IPS-18a (cell line): Measurements from ENCODE around the gene SLC27A5.
"Not testable (repeated sequence)": the region's sequence is repeated elsewhere in the genome, so short reads cannot be mapped to it uniquely, and the experiment has no call there.

Experiments
- H3K27ac ChIP-seq: one replicate; pipeline ENCODE4 v1.5.1; 2013; ENCODE audit warnings: low read length
- H3K27me3 ChIP-seq: one replicate; pipeline ENCODE4 v1.6.1; 2013; ENCODE audit warnings: mild to moderate bottlenecking, low read length; ENCODE audit not compliant: control insufficient read depth, insufficient read depth
- H3K36me3 ChIP-seq: one replicate; pipeline ENCODE4 v1.6.1; 2013; ENCODE audit warnings: low read depth, low read length; ENCODE audit not compliant: control insufficient read depth
- H3K4me1 ChIP-seq: one replicate; pipeline ENCODE4 v1.6.1; 2013; ENCODE audit warnings: low read depth, low read length; ENCODE audit not compliant: control insufficient read depth
- H3K4me3 ChIP-seq: one replicate; pipeline ENCODE4 v1.5.1; 2013; ENCODE audit warnings: low read length
- H3K9ac ChIP-seq: one replicate; pipeline ENCODE4 v1.6.1; 2013; ENCODE audit warnings: mild to moderate bottlenecking, low read length, moderate library complexity
- H3K9me3 ChIP-seq: one replicate; pipeline ENCODE4 v1.6.1; 2013; ENCODE audit warnings: low read depth, low read length; ENCODE audit not compliant: control insufficient read depth

SLC27A5 gene

DNA sequence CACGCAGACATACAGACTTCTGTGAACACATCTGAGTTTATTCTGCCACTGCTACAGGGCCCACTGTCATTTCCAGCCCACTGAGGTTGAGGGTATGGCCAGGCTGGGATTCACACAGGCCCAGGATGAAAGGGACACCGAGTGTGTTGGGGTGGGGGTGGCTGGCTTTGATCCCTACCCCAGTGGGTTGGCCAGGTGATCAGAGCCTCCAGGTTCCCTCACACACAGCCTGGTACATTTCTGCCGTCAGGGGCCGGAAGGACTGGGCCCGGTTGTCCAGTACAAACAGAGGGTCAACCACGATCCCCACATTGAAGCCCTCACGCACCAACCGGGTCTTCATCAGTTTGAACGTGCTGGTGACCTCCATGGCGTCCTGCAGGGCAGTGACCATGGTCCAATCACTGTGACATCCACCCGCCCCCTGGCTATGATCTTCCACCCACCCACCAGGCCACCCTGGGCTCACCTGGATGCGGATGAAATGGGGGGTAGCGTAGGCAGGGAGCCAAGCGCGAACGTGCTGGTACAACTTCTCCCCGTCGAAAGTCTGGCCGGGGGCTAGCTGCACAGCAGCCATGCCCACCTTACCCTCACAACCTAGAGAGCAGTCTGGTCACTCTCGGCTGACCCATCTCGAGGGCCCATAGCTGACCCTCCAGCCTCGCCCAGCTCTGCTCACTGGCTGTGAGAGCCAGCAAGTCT is 13.3 kb downstream of the SLC27A5 start:
- Histone ChIP-seq H3K27me3 (no peaks in the 10 kb centered on the region), H3K9ac (peak overlapping the region; percentile 61), H3K4me1 (no peaks in the 10 kb centered on the region), H3K27ac (no peak overlapping the region), H3K9me3 (no peaks in the 10 kb centered on the region), H3K36me3 (no peaks in the 10 kb centered on the region), H3K4me3 (peak overlapping the region; percentile 93)

DNA sequence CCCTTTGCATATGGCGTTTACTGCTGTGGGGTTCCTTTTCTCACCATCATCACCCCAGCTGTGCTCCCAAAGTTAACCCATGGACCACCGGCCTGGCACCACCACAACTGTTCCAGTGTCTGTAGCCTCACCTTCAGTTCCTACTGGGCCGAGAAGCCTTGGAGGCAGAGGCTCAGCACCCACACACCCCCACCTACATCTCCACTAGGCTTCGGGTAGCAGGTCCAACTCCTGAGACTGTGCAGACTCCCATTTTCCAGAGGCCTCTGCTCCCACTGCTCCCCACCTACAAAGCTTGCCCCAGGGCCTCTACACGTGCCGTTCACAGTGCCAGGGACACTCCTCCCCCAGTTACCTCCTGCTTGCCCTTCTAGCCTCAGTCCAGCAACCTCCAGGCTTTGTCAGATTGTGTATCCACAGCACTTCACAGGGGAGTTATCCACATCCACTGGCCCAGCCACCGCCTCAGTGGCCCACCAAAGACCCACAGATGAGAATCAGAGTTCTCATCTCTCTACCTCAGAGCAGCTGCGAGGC is 14.1 kb downstream of the SLC27A5 start:
- H3K9me3 ChIP-seq = no peaks in the 10 kb centered on the region
- H3K27ac ChIP-seq = no peak overlapping the region
- no peaks in the 10 kb centered on the region for H3K4me1 ChIP-seq
- no peak overlapping the region for H3K4me3 ChIP-seq
- no peak overlapping the region for H3K9ac ChIP-seq
- no peaks in the 10 kb centered on the region for H3K36me3 ChIP-seq
- H3K27me3 ChIP-seq = no peaks in the 10 kb centered on the region

DNA sequence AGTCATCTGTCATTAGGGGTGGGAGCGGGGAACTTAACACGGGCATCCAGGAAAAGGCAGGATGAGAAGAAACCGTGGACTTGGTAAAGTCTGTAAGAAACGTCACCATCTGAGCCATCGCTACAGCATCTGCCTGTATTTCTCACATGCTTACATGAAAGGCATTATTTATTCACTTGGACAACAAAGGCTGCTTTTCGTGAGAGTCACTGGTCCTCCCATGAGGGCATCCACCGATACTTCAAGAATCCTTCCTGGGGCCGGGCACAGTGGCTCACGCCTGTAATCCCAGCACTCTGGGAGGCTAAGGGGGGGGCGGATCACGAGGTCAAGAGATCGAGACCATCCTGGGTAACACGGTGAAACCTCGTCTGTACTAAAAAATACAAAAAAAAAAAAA is 19.5 kb downstream of the SLC27A5 start:
- H3K9ac ChIP-seq = no peak overlapping the region
- H3K27me3 ChIP-seq = no peaks in the 10 kb centered on the region
- no peaks in the 10 kb centered on the region for H3K4me1 ChIP-seq
- no peak overlapping the region for H3K4me3 ChIP-seq
- H3K27ac ChIP-seq = no peak overlapping the region
- H3K36me3 ChIP-seq = no peaks in the 10 kb centered on the region
- H3K9me3 ChIP-seq = no peaks in the 10 kb centered on the region

DNA sequence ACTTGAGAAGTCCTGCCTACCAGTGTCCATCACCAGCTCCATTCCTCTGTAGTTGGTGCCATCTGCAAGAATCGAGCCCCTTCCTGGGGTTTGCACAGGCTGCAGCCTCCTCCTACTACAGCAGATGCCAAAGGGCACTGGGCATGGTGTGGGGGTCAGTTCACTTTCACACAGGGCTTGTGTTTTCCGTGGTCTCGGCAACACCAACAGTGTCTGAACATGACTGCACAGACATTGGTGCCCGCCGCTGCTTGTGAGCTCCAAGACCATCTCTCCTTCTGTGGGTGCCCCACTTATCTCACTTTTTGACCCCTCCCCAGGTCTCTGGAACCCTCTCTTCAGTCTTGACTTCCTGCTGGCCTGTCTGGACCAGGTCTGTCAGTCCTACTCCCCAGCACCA is 20.4 kb downstream of the SLC27A5 start:
- no peaks in the 10 kb centered on the region for H3K36me3 ChIP-seq
- no peaks in the 10 kb centered on the region for H3K4me1 ChIP-seq
- no peaks in the 10 kb centered on the region for H3K9me3 ChIP-seq
- no peaks in the 10 kb centered on the region for H3K27me3 ChIP-seq
- no peak overlapping the region for H3K9ac ChIP-seq
- no peak overlapping the region for H3K27ac ChIP-seq
- no peak overlapping the region for H3K4me3 ChIP-seq

DNA sequence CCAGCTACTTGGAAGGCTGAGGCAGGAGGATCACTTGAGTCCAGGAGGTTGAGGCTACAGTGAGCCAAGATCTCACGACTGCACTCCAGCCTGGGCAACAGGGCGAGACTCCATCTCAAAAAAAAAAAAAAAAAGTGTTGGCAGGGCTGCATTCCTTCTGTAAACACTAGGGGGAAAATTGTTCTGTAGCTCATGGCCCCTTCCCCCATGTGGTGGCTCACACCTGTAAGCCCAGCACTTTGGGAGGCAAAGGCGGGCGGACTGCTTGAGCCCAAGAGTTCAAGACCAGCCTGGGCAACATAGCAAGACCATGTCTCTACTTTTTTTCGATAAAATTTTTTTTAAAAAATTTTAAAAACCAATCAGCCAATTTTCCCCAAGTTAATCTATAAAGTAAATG is 27.4 kb downstream of the SLC27A5 start:
- not testable (repeated sequence) for H3K9ac ChIP-seq, H3K27ac ChIP-seq, H3K36me3 ChIP-seq, H3K4me1 ChIP-seq, H3K4me3 ChIP-seq, H3K27me3 ChIP-seq, H3K9me3 ChIP-seq

DNA sequence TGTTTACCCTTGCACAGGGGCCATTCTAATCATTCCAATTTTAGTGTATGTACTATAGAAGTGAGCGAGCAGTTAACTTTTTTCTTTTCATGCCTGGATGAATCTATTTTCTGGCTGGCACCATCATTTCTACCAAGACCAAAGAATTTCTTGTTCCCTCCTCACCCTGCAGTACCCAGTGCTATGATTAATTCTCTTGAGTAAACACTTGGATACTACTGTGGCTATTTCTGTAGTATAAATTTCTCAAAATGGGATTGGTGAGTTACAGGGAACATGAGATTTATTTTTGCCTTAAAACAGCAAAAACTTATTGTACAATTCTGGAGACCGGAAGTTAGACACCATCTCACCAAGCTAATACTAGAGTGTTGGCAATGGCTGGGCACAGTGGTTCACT is 28.0 kb downstream of the SLC27A5 start:
- H3K9ac ChIP-seq = no peak overlapping the region
- H3K4me1 ChIP-seq = no peaks in the 10 kb centered on the region
- no peak overlapping the region for H3K27ac ChIP-seq

DNA sequence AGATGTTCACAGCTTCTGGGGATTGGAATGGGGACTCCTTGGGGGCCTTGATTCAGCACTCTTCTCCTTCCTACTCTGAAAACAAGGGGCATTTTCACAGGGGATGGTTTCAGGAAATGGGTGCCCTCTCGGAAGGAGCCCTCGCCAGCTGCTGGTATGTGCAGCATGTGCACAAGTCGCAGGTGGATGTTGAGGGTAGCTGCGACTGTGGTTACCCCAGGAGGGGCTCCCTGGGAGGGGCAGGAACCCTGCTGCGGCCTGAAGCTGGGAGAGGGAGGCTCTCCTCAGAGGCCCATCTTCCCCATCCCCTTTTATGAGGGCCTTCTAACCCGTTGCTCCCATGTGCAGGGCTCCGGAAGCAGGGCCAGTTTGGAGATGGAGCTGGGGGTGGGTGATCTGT is 29.4 kb downstream of the SLC27A5 start:
- Histone ChIP-seq H3K27ac (no peak overlapping the region), H3K27me3 (no peaks in the 10 kb centered on the region), H3K4me1 (no peaks in the 10 kb centered on the region), H3K4me3 (no peak overlapping the region), H3K9ac (no peak overlapping the region), H3K9me3 (no peaks in the 10 kb centered on the region), H3K36me3 (no peaks in the 10 kb centered on the region)

More for the DNA sequence above, 28.0 kb downstream of the SLC27A5 start:
- Histone ChIP-seq H3K4me3 (no peak overlapping the region), H3K9me3 (no peaks in the 10 kb centered on the region), H3K36me3 (no peaks in the 10 kb centered on the region), H3K27me3 (no peaks in the 10 kb centered on the region)

DNA sequence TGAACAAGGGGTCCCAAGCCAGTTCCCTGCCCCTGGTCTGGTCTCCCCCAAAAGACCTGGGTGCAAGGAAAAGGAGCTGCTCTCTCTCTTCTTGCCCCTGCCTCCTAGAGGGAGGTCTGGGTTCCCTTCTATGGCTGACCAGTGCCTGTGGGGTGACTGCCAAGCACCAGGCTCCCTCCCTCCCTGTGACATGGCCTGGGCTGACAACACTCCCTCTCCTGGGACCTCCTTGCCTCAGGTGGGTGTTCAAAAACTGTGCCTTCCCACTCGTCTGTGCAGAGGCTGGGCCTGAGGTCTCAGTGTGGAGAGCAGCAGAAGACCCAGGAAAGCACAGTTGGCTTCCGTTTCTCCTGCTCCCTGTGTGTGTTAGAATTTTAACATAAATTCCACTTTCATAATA is 31.0 kb downstream of the SLC27A5 start:
- no peaks in the 10 kb centered on the region for H3K36me3 ChIP-seq
- no peak overlapping the region for H3K9ac ChIP-seq
- H3K9me3 ChIP-seq = no peaks in the 10 kb centered on the region
- H3K27me3 ChIP-seq = no peaks in the 10 kb centered on the region
- H3K4me3 ChIP-seq = no peak overlapping the region
- H3K4me1 ChIP-seq = no peaks in the 10 kb centered on the region
- no peak overlapping the region for H3K27ac ChIP-seq

DNA sequence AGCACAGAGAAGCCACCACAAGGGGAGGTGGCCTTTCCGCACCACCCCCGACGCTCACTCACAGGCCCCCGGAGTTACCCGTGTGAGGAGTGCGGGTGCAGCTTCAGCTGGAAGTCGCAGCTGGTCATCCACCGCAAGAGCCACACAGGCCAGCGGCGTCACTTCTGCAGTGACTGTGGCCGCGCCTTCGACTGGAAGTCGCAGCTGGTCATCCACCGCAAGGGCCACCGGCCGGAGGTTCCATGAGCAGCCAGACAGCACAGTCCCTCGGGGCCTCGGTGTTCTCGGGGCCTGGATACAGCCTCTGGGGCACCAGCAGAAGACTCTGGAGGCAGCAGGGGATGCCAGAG is 31.3 kb downstream of the SLC27A5 start:
- H3K4me3 ChIP-seq = no peak overlapping the region
- H3K9ac ChIP-seq = no peak overlapping the region
- H3K27ac ChIP-seq = no peak overlapping the region
- no peaks in the 10 kb centered on the region for H3K27me3 ChIP-seq
- H3K36me3 ChIP-seq = no peaks in the 10 kb centered on the region
- H3K9me3 ChIP-seq = no peaks in the 10 kb centered on the region
- no peaks in the 10 kb centered on the region for H3K4me1 ChIP-seq

DNA sequence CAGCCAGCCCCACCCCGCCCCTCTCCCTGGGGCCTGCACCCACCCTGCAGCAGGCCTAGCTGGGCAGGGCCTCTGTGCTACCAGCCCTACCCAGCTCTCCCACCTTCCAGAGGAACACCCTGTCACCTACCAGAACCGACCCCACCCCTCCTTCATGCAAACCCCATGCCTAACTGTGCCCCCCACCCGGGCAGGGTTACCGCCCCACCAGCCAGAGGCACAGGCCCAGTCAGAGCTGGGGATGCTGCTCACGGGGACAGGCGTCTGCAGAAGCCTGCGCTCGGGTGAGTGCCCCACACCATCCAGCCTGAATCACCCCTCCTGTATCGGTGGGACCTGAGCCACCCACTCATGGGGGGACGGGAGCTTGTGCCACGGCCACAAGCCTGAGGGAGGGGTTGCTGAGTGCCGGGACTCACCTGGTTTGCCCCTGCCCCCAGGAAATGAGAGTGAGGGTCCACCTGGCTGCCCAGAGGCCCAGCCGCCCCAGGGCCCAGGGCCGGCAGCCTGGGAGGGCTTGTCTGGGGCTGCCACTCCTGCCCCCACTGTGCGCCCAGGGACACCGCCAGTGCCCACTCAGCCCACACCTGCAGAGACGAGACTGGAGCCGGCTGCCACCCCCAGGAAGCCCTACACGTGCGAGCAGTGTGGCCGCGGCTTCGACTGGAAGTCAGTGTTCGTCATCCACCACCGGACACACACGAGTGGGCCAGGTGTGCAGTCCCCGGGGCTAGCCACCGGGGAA is 31.9 kb downstream of the SLC27A5 start:
- no peaks in the 10 kb centered on the region for H3K27me3 ChIP-seq
- no peak overlapping the region for H3K9ac ChIP-seq
- H3K27ac ChIP-seq = no peak overlapping the region
- no peaks in the 10 kb centered on the region for H3K9me3 ChIP-seq
- H3K36me3 ChIP-seq = no peaks in the 10 kb centered on the region
- H3K4me1 ChIP-seq = peaks cover 5% of the 10 kb centered on the region
- H3K4me3 ChIP-seq = no peak overlapping the region

DNA sequence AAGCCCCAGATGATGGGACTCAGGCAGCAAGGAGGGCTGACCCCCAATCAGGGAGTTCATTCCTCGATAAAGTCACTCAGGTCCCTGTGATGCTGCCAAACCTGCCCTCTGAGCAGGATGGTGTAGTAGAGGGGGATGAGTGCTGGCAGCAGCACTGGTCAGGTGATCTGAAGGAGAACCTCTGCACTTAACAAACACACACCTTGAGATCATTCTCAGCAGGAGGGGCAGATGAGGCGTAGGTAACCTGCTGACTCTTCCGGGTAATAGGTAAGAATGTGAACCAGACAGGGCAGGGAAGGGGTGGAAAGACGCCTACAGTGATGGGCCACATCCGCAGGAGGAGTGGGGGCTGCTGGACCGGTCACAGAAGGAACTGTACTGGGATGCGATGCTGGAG is 32.5 kb downstream of the SLC27A5 start:
- H3K9ac ChIP-seq = no peak overlapping the region
- peaks cover 6% of the 10 kb centered on the region for H3K4me1 ChIP-seq
- H3K4me3 ChIP-seq = no peak overlapping the region
- no peaks in the 10 kb centered on the region for H3K27me3 ChIP-seq
- H3K9me3 ChIP-seq = no peaks in the 10 kb centered on the region
- no peaks in the 10 kb centered on the region for H3K36me3 ChIP-seq
- H3K27ac ChIP-seq = no peak overlapping the region

DNA sequence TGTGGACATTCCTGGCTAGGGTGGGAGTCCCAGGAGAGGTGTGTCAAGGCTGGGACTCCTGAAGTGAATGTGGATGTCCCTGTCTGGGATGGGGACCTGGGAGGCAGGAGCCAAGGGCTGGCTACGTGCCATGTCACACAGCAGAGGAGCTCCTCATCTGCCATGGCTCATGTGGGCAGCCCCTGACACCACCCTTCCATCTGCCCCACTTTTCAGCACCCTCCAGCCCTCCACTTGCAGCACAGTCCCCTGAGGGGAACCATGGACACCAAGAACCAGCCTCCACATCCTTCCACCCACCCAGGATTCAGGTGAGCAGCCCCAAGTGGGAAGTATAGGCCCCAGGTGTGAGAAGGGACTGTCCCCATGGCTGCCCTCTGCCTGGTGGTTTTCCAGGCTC is 33.9 kb downstream of the SLC27A5 start:
- Histone ChIP-seq H3K9me3 (no peaks in the 10 kb centered on the region), H3K27me3 (no peaks in the 10 kb centered on the region), H3K4me1 (peaks cover 6% of the 10 kb centered on the region), H3K9ac (no peak overlapping the region), H3K36me3 (no peaks in the 10 kb centered on the region), H3K4me3 (no peak overlapping the region), H3K27ac (no peak overlapping the region)
